D341Med (cell line): ENCODE measurements around the gene ARID1B.

Experiments
- DNase-seq: peaks from one replicate; pipeline ENCODE4 v3.0.0; 2012; ENCODE audit warnings: low spot score

Gene ARID1B

GRCh38 chr6:157076451-157076822, 299.3 kb downstream of the ARID1B start:
- no peak for DNase-seq

GRCh38 chr6:157077251-157077650, 300.1 kb downstream of the ARID1B start:
- DNase-seq, result no peak

- DNase-seq, result no peak
Measured at GRCh38 chr6:157078326-157078725, 301.1 kb downstream of the ARID1B start.

- DNase-seq, result no peak
Measured at GRCh38 chr6:157079277-157079676, 302.1 kb downstream of the ARID1B start.

GRCh38 chr6:157079771-157080170, 302.6 kb downstream of the ARID1B start:
- DNase-seq, result no peak

GRCh38 chr6:157080986-157081391, 303.8 kb downstream of the ARID1B start:
- no peak for DNase-seq

GRCh38 chr6:157083343-157083742, 306.2 kb downstream of the ARID1B start:
- DNase-seq, result no peak

- DNase-seq, result no peak
Measured at GRCh38 chr6:157086632-157087031, 309.5 kb downstream of the ARID1B start.

GRCh38 chr6:157087974-157088373, 310.8 kb downstream of the ARID1B start:
- DNase-seq, result no peak

GRCh38 chr6:157088841-157089240, 311.7 kb downstream of the ARID1B start:
- DNase-seq, result no peak

- DNase-seq, result no peak
Measured at GRCh38 chr6:157089258-157089657, 312.1 kb downstream of the ARID1B start.

GRCh38 chr6:157089851-157090250, 312.7 kb downstream of the ARID1B start:
- DNase-seq, result no peak

- DNase-seq, result no peak
Measured at GRCh38 chr6:157090736-157091135, 313.6 kb downstream of the ARID1B start.

GRCh38 chr6:157091243-157091642, 314.1 kb downstream of the ARID1B start:
- DNase-seq, result no peak

GRCh38 chr6:157091856-157092460, 314.8 kb downstream of the ARID1B start:
- DNase-seq, result no peak

GRCh38 chr6:157092736-157093135, 315.6 kb downstream of the ARID1B start:
- no peak for DNase-seq

GRCh38 chr6:157093536-157093935, 316.4 kb downstream of the ARID1B start:
- no peak for DNase-seq

- DNase-seq, result no peak
Measured at GRCh38 chr6:157094038-157094437, 316.9 kb downstream of the ARID1B start.

- DNase-seq, result no peak
Measured at GRCh38 chr6:157095084-157095483, 317.9 kb downstream of the ARID1B start.

- DNase-seq, result no peak
Measured at GRCh38 chr6:157095569-157095968, 318.4 kb downstream of the ARID1B start.

GRCh38 chr6:157096105-157096504, 318.9 kb downstream of the ARID1B start:
- no peak for DNase-seq

GRCh38 chr6:157096522-157096921, 319.3 kb downstream of the ARID1B start:
- DNase-seq, result no peak

- peak; percentile 66 for DNase-seq
Measured at GRCh38 chr6:157097255-157097955, 320.2 kb downstream of the ARID1B start.

GRCh38 chr6:157098999-157099398, 321.8 kb downstream of the ARID1B start:
- no peak for DNase-seq
